Measurements from ENCODE around the gene GOLGA8S.
"Not testable (repeated sequence)": the region's sequence is repeated elsewhere in the genome, so short reads cannot be mapped to it uniquely, and the experiment has no call there.

- not testable (repeated sequence) for TF ChIP-seq TAF1 (IDR thresholded peaks at IDR 0.05; ENCODE audit: borderline replicate concordance, insufficient read depth, low read length); SIN3A (IDR thresholded peaks at IDR 0.05; ENCODE audit: borderline replicate concordance, insufficient read depth, low read length); POLR2AphosphoS5 (IDR thresholded peaks at IDR 0.05; ENCODE audit: low read depth, low read length)
- TF ChIP-seq, protein P1, sequence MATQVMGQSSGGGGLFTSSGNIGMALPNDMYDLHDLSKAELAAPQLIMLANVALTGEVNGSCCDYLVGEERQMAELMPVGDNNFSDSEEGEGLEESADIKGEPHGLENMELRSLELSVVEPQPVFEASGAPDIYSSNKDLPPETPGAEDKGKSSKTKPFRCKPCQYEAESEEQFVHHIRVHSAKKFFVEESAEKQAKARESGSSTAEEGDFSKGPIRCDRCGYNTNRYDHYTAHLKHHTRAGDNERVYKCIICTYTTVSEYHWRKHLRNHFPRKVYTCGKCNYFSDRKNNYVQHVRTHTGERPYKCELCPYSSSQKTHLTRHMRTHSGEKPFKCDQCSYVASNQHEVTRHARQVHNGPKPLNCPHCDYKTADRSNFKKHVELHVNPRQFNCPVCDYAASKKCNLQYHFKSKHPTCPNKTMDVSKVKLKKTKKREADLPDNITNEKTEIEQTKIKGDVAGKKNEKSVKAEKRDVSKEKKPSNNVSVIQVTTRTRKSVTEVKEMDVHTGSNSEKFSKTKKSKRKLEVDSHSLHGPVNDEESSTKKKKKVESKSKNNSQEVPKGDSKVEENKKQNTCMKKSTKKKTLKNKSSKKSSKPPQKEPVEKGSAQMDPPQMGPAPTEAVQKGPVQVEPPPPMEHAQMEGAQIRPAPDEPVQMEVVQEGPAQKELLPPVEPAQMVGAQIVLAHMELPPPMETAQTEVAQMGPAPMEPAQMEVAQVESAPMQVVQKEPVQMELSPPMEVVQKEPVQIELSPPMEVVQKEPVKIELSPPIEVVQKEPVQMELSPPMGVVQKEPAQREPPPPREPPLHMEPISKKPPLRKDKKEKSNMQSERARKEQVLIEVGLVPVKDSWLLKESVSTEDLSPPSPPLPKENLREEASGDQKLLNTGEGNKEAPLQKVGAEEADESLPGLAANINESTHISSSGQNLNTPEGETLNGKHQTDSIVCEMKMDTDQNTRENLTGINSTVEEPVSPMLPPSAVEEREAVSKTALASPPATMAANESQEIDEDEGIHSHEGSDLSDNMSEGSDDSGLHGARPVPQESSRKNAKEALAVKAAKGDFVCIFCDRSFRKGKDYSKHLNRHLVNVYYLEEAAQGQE (IDR thresholded peaks at IDR 0.05; ENCODE audit: insufficient read depth in 1 of 2, low read depth in 2 of 2, low read length in 2 of 2), result not testable (repeated sequence)
Observed at GRCh38 chr15:23334096-23334495, 20.5 kb upstream of the GOLGA8S start, which contains the start of gene GOLGA6L26.
